Activated naive CD4-positive, alpha-beta T cell treated with anti-CD3 and anti-CD28 coated beads, Interleukin-2, amount 50 U/mL, for 72 hours (primary cell): Measurements from ENCODE around the gene CPNE4. TPM values are rescaled to one million over a fixed set of nuclear protein-coding genes. Genes with fewer than 3 reads are reported as not detected.

Experiments used
- ATAC-seq, 2 donors: fragments of 150-1000 bp; cut with Tn5 transposase; 2 replicates each; pipeline ENCODE4 v1.10.0; 2021; ENCODE audit warnings: mild to moderate bottlenecking in 2 of 2, moderate library complexity in 2 of 2
- DNase-seq, 2 donors: peaks; one replicate each; pipeline ENCODE4 v3.0.0; 2021 to 2022; ENCODE audit warnings: low spot score in 2 of 2
- H3K27ac Mint-ChIP-seq, 2 donors: one replicate each; pipeline ENCODE4 v1.8.0; 2022; ENCODE audit warnings: mild to moderate bottlenecking in 2 of 2, mixed read lengths in 2 of 2
- H3K36me3 Mint-ChIP-seq, 2 donors: one replicate each; pipeline ENCODE4 v1.8.0; 2022; ENCODE audit warnings: mixed read lengths in 2 of 2
- H3K9me3 Mint-ChIP-seq, 2 donors: one replicate each; pipeline ENCODE4 v1.8.0; 2022; ENCODE audit warnings: mixed read lengths in 2 of 2
- total RNA-seq, 2 donors: library from RNA; stranded (reverse); gene quantifications; one replicate each; pipeline ENCODE4 v1.2.3, GENCODE V29; 2022

CPNE4 gene
- total RNA-seq, 2 donors from 2014 or later = 0.07 TPM; not detected in 1

GRCh38 chr3:131550562-131551465, 484.0 kb downstream of the CPNE4 start:
- DNase-seq (no peak), ATAC-seq (no peak)
- Mint-ChIP-seq H3K27ac (no peak overlapping the region), H3K36me3 (no peaks in the 10 kb centered on the region), H3K9me3 (no peaks in the 10 kb centered on the region)

DNA sequence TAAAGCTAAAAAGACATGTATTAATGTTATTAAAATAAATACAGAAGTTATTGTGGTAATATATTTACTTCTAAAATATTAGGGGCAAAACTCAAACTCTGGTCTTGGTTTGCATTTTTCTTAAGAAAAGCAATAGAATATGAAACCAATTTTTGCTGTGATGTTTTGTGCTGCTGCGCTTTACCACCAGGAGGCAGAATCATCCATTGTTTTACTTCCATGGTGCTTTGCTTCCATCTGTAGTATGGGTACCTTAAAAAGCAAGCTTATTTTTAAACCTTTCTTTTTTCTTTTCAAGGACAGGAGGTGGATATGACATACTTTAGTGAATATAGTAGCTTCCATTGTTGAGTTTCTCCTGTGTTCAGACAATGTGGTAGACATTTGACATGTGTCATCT, 485.5 kb downstream of the CPNE4 start:
- no peak for DNase-seq
- Mint-ChIP-seq H3K9me3 (no peaks in the 10 kb centered on the region), H3K36me3 (no peaks in the 10 kb centered on the region), H3K27ac (no peak overlapping the region)
- ATAC-seq = no peak

DNA sequence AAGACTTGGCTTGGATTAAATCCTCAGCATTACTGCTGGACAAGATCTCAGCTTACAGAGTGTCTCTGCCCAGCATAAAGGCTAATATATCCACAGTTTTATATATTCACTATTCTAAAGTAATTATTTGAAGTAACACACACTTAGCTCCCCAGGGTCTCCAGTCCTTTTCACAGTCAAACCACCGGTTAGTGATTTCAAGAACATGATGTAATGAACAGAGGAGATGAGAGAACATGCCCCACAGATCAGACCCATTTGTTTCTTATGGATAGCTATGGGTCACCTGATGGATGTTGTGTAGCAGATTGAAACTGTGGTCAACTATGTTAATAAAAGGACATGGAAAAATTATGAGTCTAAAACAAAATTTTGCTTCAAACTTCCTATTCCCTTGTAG, 487.2 kb downstream of the CPNE4 start:
- no peak for ATAC-seq
- H3K36me3 Mint-ChIP-seq = no peaks in the 10 kb centered on the region
- no peak for DNase-seq
- H3K27ac Mint-ChIP-seq = no peak overlapping the region
- H3K9me3 Mint-ChIP-seq = no peaks in the 10 kb centered on the region

DNA sequence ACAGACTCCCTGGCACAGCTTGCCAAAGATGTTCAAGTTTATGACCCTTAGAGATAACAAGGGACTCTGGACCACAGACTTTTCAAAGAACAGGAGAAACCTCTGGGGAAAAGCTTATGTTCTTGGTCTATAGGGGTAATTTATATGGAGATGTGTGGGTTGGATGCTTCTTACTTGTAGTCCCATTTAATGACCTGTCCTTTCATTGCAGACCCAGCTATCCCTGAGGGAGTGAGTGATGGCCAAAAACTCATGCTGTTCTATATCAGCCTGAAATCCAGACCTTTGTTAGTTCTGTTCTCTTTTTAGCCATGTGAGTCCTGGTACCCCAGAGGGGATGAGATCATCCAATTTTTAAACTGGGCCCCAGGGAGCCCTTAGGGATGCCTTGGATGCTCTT, 488.4 kb downstream of the CPNE4 start:
- no peak for DNase-seq
- H3K9me3 Mint-ChIP-seq = no peaks in the 10 kb centered on the region
- H3K36me3 Mint-ChIP-seq = no peaks in the 10 kb centered on the region
- no peak for ATAC-seq
- no peak overlapping the region for H3K27ac Mint-ChIP-seq

- no peak overlapping the region for H3K27ac Mint-ChIP-seq
- ATAC-seq = no peak
- H3K9me3 Mint-ChIP-seq = no peaks in the 10 kb centered on the region
- H3K36me3 Mint-ChIP-seq = no peaks in the 10 kb centered on the region
- DNase-seq = no peak
Observed at GRCh38 chr3:131544557-131544956, 490.3 kb downstream of the CPNE4 start.

DNA sequence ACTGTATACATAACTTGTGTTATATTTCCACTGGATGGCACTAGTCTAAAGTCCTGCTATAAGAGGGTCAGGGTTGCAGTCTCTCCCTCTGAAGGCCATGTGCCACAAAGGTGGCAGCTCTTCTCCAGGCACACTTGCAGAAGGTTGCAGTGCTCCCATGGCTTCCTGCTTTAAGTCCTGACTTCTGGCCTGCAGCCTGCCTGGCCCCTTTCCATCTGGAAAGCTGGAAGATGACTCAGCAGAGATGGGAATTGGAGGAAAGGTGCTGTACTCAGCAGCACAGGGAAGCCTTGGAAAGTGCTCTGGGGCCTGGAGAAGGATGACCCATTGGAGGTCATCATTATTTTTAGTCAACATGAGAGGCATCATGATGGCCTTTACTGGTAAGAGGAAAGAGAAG, 491.1 kb downstream of the CPNE4 start:
- DNase-seq (no peak), ATAC-seq (no peak)
- Mint-ChIP-seq H3K36me3 (no peaks in the 10 kb centered on the region), H3K27ac (no peak overlapping the region), H3K9me3 (no peaks in the 10 kb centered on the region)

- DNase-seq = no peak
- no peaks in the 10 kb centered on the region for H3K36me3 Mint-ChIP-seq
- no peaks in the 10 kb centered on the region for H3K9me3 Mint-ChIP-seq
- ATAC-seq = no peak
- no peak overlapping the region for H3K27ac Mint-ChIP-seq
Observed at GRCh38 chr3:131541288-131541687, 493.5 kb downstream of the CPNE4 start.

GRCh38 chr3:131540821-131541220, 494.0 kb downstream of the CPNE4 start:
- Mint-ChIP-seq H3K9me3 (no peaks in the 10 kb centered on the region), H3K36me3 (no peaks in the 10 kb centered on the region), H3K27ac (no peak overlapping the region)
- ATAC-seq = no peak
- no peak for DNase-seq

- Mint-ChIP-seq H3K36me3 (no peaks in the 10 kb centered on the region), H3K27ac (no peak overlapping the region), H3K9me3 (no peaks in the 10 kb centered on the region)
Observed at GRCh38 chr3:131540143-131540542, 494.7 kb downstream of the CPNE4 start.

GRCh38 chr3:131538968-131539367, 495.8 kb downstream of the CPNE4 start:
- Mint-ChIP-seq H3K27ac (no peak overlapping the region), H3K9me3 (no peaks in the 10 kb centered on the region), H3K36me3 (no peaks in the 10 kb centered on the region)
- DNase-seq (no peak), ATAC-seq (no peak)

More at GRCh38 chr3:131540143-131540542, 494.7 kb downstream of the CPNE4 start:
- DNase-seq (no peak), ATAC-seq (no peak)

DNA sequence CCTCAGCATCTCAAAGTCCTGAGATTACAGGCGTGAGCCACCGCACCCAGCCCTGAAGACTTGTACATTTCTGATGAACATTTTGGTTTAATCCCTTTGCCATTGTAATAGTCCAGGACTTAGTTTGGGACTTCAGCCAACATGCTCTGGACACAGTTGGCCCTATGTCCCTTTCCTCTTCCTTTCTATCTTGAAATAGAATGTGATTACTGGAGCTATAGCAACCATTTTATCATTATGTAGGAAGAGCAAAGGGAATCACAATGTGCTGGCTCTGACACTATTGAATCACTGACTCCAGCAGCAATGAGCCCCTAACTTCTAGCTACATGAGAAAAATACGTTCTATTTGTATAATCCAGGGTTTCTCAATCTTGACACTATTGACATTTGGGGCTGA, 497.3 kb downstream of the CPNE4 start:
- H3K27ac Mint-ChIP-seq = no peak overlapping the region

GRCh38 chr3:131535596-131535995, 499.2 kb downstream of the CPNE4 start:
- DNase-seq = no peak
- no peak for ATAC-seq
- Mint-ChIP-seq H3K27ac (no peak overlapping the region), H3K36me3 (no peaks in the 10 kb centered on the region), H3K9me3 (no peaks in the 10 kb centered on the region)

More for the DNA sequence above, 497.3 kb downstream of the CPNE4 start:
- DNase-seq (no peak), ATAC-seq (no peak)
- Mint-ChIP-seq H3K9me3 (no peaks in the 10 kb centered on the region), H3K36me3 (no peaks in the 10 kb centered on the region)

GRCh38 chr3:131535131-131535530, 499.7 kb downstream of the CPNE4 start:
- ATAC-seq (no peak), DNase-seq (no peak)
- no peaks in the 10 kb centered on the region for H3K36me3 Mint-ChIP-seq
- no peaks in the 10 kb centered on the region for H3K9me3 Mint-ChIP-seq
- no peak overlapping the region for H3K27ac Mint-ChIP-seq

GRCh38 chr3:131532645-131533044, 502.2 kb downstream of the CPNE4 start:
- Mint-ChIP-seq H3K27ac (no peak overlapping the region), H3K36me3 (no peaks in the 10 kb centered on the region), H3K9me3 (no peaks in the 10 kb centered on the region)
- no peak for ATAC-seq
- DNase-seq = no peak

GRCh38 chr3:131530843-131531242, 504.0 kb downstream of the CPNE4 start:
- Mint-ChIP-seq H3K36me3 (no peaks in the 10 kb centered on the region), H3K27ac (no peak overlapping the region), H3K9me3 (no peaks in the 10 kb centered on the region)
- DNase-seq = no peak
- no peak for ATAC-seq

DNA sequence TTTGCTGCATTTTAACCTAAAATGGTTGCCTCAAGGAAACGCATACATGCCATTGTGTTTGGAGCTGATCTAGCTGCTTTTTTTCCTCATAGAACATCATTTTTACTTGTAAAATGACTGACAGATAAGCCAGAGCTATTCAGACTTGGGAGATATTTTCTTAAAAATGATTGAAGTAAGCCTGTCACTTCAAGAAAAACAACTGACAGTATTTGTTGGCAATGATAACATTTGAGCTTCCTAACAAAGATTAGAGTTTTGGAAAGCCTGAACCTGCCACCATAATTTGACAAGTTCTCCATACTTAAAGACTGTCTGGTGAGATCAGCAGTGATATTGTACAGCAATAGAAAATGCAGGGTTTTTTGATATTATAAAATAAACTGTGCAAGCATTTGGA, 504.4 kb downstream of the CPNE4 start:
- Mint-ChIP-seq H3K27ac (no peak overlapping the region), H3K36me3 (no peaks in the 10 kb centered on the region), H3K9me3 (no peaks in the 10 kb centered on the region)
- no peak for DNase-seq
- ATAC-seq = no peak

DNA sequence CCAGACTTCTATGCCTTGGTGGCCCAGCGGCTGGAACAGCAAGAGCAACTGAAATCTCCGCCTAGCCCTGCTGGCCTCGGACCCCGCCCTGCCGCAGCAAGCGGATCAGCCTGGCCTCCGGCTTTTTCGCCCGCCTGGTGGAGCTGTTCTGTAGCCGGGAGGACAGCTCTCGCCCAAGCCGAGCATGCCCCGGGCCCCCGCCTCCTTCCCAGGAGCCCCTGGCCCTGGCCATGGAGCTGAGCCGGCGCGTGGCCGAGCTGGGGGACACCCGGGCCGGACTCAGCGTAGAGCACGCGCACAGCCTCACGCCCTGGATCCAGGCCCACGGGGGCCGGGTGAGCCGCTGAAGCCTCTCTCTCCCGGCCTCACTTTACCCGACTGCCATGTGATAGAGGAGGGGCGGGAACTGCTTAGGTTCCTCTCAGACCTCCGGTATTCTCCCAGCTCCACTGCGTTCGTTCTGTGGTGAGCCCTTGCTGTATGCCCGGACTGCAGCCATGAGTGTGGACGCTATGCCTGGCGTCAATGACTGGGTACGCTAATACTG, 507.9 kb downstream of the CPNE4 start:
- no peaks in the 10 kb centered on the region for H3K36me3 Mint-ChIP-seq
- peak in 1 of 2 donors; percentile 31 for DNase-seq

DNA sequence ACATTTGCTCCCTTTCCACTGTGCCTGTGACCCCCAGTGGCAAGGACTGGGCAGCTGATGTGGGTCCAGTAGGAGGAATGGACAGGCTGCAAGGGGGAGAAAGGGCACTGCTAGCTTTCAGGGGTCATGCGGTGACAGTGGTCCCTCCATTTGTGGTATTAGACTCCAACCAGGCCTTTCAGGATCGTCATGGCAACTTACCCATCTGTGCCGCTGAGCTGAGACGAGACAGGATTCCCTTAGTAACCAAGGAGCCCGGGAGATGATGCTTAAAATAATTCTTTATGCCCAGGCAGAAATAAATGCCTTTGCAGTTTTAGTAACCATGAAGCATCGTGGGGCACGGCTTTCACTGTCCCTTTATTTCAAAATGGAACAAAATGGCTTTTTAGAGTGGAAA, 516.1 kb downstream of the CPNE4 start:
- DNase-seq = no peak
- Mint-ChIP-seq H3K36me3 (peaks cover 0 to 6% of the 10 kb centered on the region in 2 donors), H3K27ac (peak overlapping the region in 1 of 2 donors; percentile 29), H3K9me3 (peaks cover 4% of the 10 kb centered on the region in 2 donors)
- ATAC-seq = no peak

More for the DNA sequence above, 507.9 kb downstream of the CPNE4 start:
- no peak overlapping the region for H3K27ac Mint-ChIP-seq
- ATAC-seq = peak in 1 of 2 donors; percentile 68
- no peaks in the 10 kb centered on the region for H3K9me3 Mint-ChIP-seq
